Progenitor cell of endocrine pancreas (in vitro differentiated cells): Measurements from ENCODE around the gene GBX2. TPM values are rescaled to one million over a fixed set of nuclear protein-coding genes. Genes with fewer than 3 reads are reported as not detected.
"Not testable (repeated sequence)": the region's sequence is repeated elsewhere in the genome, so short reads cannot be mapped to it uniquely, and the experiment has no call there.

Source experiments
- DNase-seq: peaks from one replicate; pipeline ENCODE4 v3.0.0; 2021; ENCODE audit warnings: low spot score; ENCODE audit not compliant: unreplicated experiment
- H3K27ac Mint-ChIP-seq: 2 replicates; pipeline ENCODE4 v1.8.0; 2021; ENCODE audit warnings: mild to moderate bottlenecking, moderate library complexity, mixed read lengths
- H3K27me3 Mint-ChIP-seq: 2 replicates; pipeline ENCODE4 v1.8.0; 2021; ENCODE audit warnings: mixed read lengths
- H3K36me3 Mint-ChIP-seq: 2 replicates; pipeline ENCODE4 v1.8.0; 2022; ENCODE audit warnings: mixed read lengths; ENCODE audit not compliant: insufficient read depth
- H3K4me1 Mint-ChIP-seq: 2 replicates; pipeline ENCODE4 v1.8.0; 2021; ENCODE audit warnings: low read depth, mixed read lengths
- H3K4me3 Mint-ChIP-seq: 2 replicates; pipeline ENCODE4 v1.8.0; 2021; ENCODE audit warnings: low read depth, mild to moderate bottlenecking, moderate library complexity, mixed read lengths
- H3K9me3 Mint-ChIP-seq: 2 replicates; pipeline ENCODE4 v1.8.0; 2021; ENCODE audit warnings: low read depth, mixed read lengths
- CTCF ChIP-seq: fragments of 200-600 bp; sonication (generic); IDR thresholded peaks from one replicate; pipeline ENCODE4 v1.5.0; 2021; ENCODE audit warnings: antibody characterized with exemption, mild to moderate bottlenecking; ENCODE audit not compliant: unreplicated experiment
- total RNA-seq: library from RNA; stranded (reverse); gene quantifications from 2 replicates; pipeline ENCODE4 v1.2.1, GENCODE V29; 2021

GBX2 gene
- total RNA-seq, 1 donor from 2014 or later: not detected

GRCh38 chr2:236156860-236157194 is 11.4 kb downstream of the GBX2 start:
- H3K27ac Mint-ChIP-seq: no peak overlapping the region
- H3K4me3 Mint-ChIP-seq: no peak overlapping the region
- no peak for TF ChIP-seq CTCF
- H3K36me3 Mint-ChIP-seq: no peaks in the 10 kb centered on the region
- peaks cover 8% of the 10 kb centered on the region for H3K9me3 Mint-ChIP-seq
- no peak for DNase-seq
- H3K27me3 Mint-ChIP-seq: peaks cover 70% of the 10 kb centered on the region
- H3K4me1 Mint-ChIP-seq: peaks cover 2% of the 10 kb centered on the region

GRCh38 chr2:236156095-236156859 is 11.9 kb downstream of the GBX2 start:
- Mint-ChIP-seq H3K9me3 (peaks cover 8% of the 10 kb centered on the region), H3K4me3 (no peak overlapping the region), H3K4me1 (peaks cover 2% of the 10 kb centered on the region), H3K27ac (no peak overlapping the region), H3K36me3 (no peaks in the 10 kb centered on the region), H3K27me3 (peaks cover 64% of the 10 kb centered on the region)
- no peak for DNase-seq
- TF ChIP-seq CTCF: no peak

- peaks cover 57% of the 10 kb centered on the region for H3K27me3 Mint-ChIP-seq
- H3K27ac Mint-ChIP-seq: no peak overlapping the region
- no peaks in the 10 kb centered on the region for H3K36me3 Mint-ChIP-seq
- no peak for TF ChIP-seq CTCF
- H3K4me1 Mint-ChIP-seq: peaks cover 2% of the 10 kb centered on the region
- peaks cover 8% of the 10 kb centered on the region for H3K9me3 Mint-ChIP-seq
- H3K4me3 Mint-ChIP-seq: no peak overlapping the region
- no peak for DNase-seq
Measured at GRCh38 chr2:236155406-236155805, 12.8 kb downstream of the GBX2 start.

- H3K27me3 Mint-ChIP-seq: peaks cover 34% of the 10 kb centered on the region
- DNase-seq: no peak
- no peak overlapping the region for H3K27ac Mint-ChIP-seq
- H3K4me3 Mint-ChIP-seq: no peak overlapping the region
- H3K36me3 Mint-ChIP-seq: peaks cover 1% of the 10 kb centered on the region
- no peaks in the 10 kb centered on the region for H3K4me1 Mint-ChIP-seq
- no peak for TF ChIP-seq CTCF
- H3K9me3 Mint-ChIP-seq: peaks cover 4% of the 10 kb centered on the region
Measured at GRCh38 chr2:236146436-236146835, 21.8 kb downstream of the GBX2 start.

GRCh38 chr2:236143811-236144210 is 24.4 kb downstream of the GBX2 start:
- Mint-ChIP-seq H3K4me1 (no peaks in the 10 kb centered on the region), H3K27me3 (peaks cover 36% of the 10 kb centered on the region), H3K36me3 (no peaks in the 10 kb centered on the region), H3K27ac (no peak overlapping the region), H3K4me3 (no peak overlapping the region), H3K9me3 (no peaks in the 10 kb centered on the region)
- DNase-seq: no peak
- TF ChIP-seq CTCF: no peak

GRCh38 chr2:236141616-236142015 is 26.6 kb downstream of the GBX2 start:
- H3K4me3 Mint-ChIP-seq, DNase-seq, H3K36me3 Mint-ChIP-seq, H3K27ac Mint-ChIP-seq, H3K4me1 Mint-ChIP-seq, H3K9me3 Mint-ChIP-seq: not testable (repeated sequence)
- peaks cover 36% of the 10 kb centered on the region for H3K27me3 Mint-ChIP-seq
